Measurements from ENCODE around the gene PLXNA4.

DNA sequence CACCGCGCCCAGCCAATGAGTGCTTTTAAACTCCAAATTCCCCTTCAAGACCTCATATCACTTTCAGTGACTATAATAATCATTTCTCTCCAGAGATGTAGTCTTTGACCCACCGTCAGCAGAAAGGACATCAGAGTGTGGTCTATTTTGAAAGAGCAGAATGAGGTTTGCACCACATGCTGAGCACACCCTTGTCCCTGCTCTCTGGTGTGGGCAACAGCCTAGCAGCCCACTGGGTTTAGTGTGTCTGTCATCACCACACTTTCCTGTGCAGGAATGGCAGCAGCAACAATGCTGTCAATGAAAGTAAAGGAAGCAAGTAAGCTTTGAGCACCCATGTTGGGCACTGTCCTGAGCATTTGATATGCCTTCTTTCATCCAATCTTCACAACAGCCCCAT is 122.4 kb downstream of the PLXNA4 start:
- TF ChIP-seq CTCF (IDR thresholded peaks at IDR 0.05), result no peak
- no peak for TF ChIP-seq POLR2AphosphoS5 (IDR thresholded peaks at IDR 0.05; ENCODE audit: insufficient read depth in 1 of 2, low read depth in 1 of 2)

Data from vagina (tissue), 2 donors.